Caco-2 (cell line): Measurements from ENCODE around the gene AUTS2. TPM values are rescaled to one million over a fixed set of nuclear protein-coding genes. Genes with fewer than 3 reads are reported as not detected.

ENCODE experiments used
- BruUV-seq: library from RNA; stranded (reverse); fragments of 400-500 nt; replicated peaks from 2 replicates; lab custom pipeline; 2021; lab: Mats Ljungman, UMichigan
- CTCF ChIA-PET: fragments of 300-600 bp; sonication (Branson Sonifier 250); formaldehyde crosslinking; loops from one replicate; lab custom pipeline; 2022; ENCODE audit warnings: antibody characterized with exemption; lab: Charles Lee
- POLR2A ChIA-PET: fragments of 300-600 bp; sonication (Branson Sonifier 250); formaldehyde crosslinking; loops from one replicate; lab custom pipeline; 2022; ENCODE audit warnings: antibody characterized with exemption; lab: Charles Lee
- DNase-seq, 2 experiments: peaks; one replicate each; pipeline versions ENCODE4 v3.0.0 to v3.0.0-alpha.2; 2020 to 2022
- H3K27me3 ChIP-seq: replicated peaks from 2 replicates; pipeline ENCODE4 v1.6.0; 2011; ENCODE audit warnings: low read length; ENCODE audit not compliant: control insufficient read depth, insufficient read depth
- H3K36me3 ChIP-seq: 2 replicates; pipeline ENCODE4 v1.5.1; 2011; ENCODE audit warnings: low read length; ENCODE audit not compliant: control insufficient read depth, insufficient read depth
- H3K4me1 ChIP-seq: fragments of 250-450 bp; sonication (Bioruptor Pico); 2 replicates; pipeline ENCODE4 v1.5.1; 2020; ENCODE audit warnings: mild to moderate bottlenecking
- H3K4me3 ChIP-seq: 2 replicates; pipeline ENCODE4 v1.5.1; 2011; ENCODE audit warnings: low read depth, mild to moderate bottlenecking, control low read depth, low read length
- H3K9me3 ChIP-seq: fragments of 250-450 bp; sonication (Bioruptor Pico); 2 replicates; pipeline ENCODE4 v1.5.1; 2020; ENCODE audit warnings: mild to moderate bottlenecking, moderate library complexity
- H3K27ac Mint-ChIP-seq: one replicate; pipeline ENCODE4 v1.8.0; 2022; ENCODE audit warnings: mixed read lengths; ENCODE audit not compliant: unreplicated experiment
- H3K27me3 Mint-ChIP-seq: one replicate; pipeline ENCODE4 v1.8.0; 2022; ENCODE audit warnings: mixed read lengths; ENCODE audit not compliant: insufficient read depth, unreplicated experiment
- H3K36me3 Mint-ChIP-seq: one replicate; pipeline ENCODE4 v1.8.0; 2022; ENCODE audit warnings: mild to moderate bottlenecking, mixed read lengths; ENCODE audit not compliant: insufficient read depth, unreplicated experiment
- H3K4me1 Mint-ChIP-seq: one replicate; pipeline ENCODE4 v1.8.0; 2022; ENCODE audit warnings: low read depth, mixed read lengths; ENCODE audit not compliant: unreplicated experiment
- H3K4me3 Mint-ChIP-seq: one replicate; pipeline ENCODE4 v1.8.0; 2022; ENCODE audit warnings: mild to moderate bottlenecking, moderate library complexity, mixed read lengths; ENCODE audit not compliant: unreplicated experiment
- H3K9me3 Mint-ChIP-seq: one replicate; pipeline ENCODE4 v1.8.0; 2022; ENCODE audit warnings: mixed read lengths; ENCODE audit not compliant: unreplicated experiment
- intact Hi-C: fragments of 100-400 bp; cut with micrococcal nuclease; formaldehyde crosslinking; loops from one replicate; pipeline ENCODE4 v1.10.0; 2022; ENCODE audit not compliant: unreplicated experiment
- total RNA-seq: library from RNA; stranded (reverse); gene quantifications from 2 replicates; pipeline ENCODE4 v1.2.3, GENCODE V29; 2022
- TF ChIP-seq, protein P1 (sequence below), 2 experiments: fragments of 200-600 bp in 1 of 2; IDR thresholded peaks; 1 replicate in 1 of 2; 2 replicates in 1 of 2; pipeline versions ENCODE4 v1.5.1 to v1.8.0; 2011 to 2022; ENCODE audit warnings: antibody characterized with exemption in 1 of 2, control low read depth in 1 of 2, inconsistent platforms in 1 of 2, low read depth in 1 of 2, low read length in 1 of 2, mild to moderate bottlenecking in 1 of 2, moderate library complexity in 1 of 2; ENCODE audit not compliant: insufficient read depth in 1 of 2, severe bottlenecking in 1 of 2, unreplicated experiment in 1 of 2

Gene AUTS2
- total RNA-seq, 1 experiment from 2014 or later: 37.1 TPM

DNA sequence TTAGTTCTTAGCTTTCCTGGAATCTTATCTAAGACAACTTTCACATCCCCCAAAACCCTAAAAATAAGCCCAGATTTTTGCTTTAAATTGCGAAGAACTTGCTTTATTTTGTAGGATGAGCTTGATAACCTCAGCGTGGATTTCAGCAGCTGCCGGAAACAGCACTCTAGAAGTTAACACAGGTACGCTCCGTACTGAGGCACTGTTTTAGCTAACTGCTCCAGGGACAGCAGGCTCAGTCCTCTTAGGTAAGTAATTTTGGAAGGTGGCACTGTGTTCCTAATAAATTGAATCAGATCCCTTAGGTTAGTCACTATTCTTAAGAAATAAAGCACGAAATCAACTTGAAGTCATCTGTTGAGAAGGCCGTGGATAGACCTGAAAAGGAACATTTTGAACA lies 2.2 kb upstream of the AUTS2 start:
- POLR2A ChIA-PET: no interaction called here
- H3K27ac Mint-ChIP-seq: no peak overlapping the region
- H3K9me3 ChIP-seq: no peaks in the 10 kb centered on the region
- H3K4me1 Mint-ChIP-seq: peaks cover 4% of the 10 kb centered on the region
- H3K36me3 Mint-ChIP-seq: no peaks in the 10 kb centered on the region
- no peaks in the 10 kb centered on the region for H3K36me3 ChIP-seq
- no peak for DNase-seq
- CTCF ChIA-PET: no interaction called here
- TF ChIP-seq, protein P1, sequence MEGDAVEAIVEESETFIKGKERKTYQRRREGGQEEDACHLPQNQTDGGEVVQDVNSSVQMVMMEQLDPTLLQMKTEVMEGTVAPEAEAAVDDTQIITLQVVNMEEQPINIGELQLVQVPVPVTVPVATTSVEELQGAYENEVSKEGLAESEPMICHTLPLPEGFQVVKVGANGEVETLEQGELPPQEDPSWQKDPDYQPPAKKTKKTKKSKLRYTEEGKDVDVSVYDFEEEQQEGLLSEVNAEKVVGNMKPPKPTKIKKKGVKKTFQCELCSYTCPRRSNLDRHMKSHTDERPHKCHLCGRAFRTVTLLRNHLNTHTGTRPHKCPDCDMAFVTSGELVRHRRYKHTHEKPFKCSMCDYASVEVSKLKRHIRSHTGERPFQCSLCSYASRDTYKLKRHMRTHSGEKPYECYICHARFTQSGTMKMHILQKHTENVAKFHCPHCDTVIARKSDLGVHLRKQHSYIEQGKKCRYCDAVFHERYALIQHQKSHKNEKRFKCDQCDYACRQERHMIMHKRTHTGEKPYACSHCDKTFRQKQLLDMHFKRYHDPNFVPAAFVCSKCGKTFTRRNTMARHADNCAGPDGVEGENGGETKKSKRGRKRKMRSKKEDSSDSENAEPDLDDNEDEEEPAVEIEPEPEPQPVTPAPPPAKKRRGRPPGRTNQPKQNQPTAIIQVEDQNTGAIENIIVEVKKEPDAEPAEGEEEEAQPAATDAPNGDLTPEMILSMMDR (IDR thresholded peaks at IDR 0.05; ENCODE audit: insufficient read depth in 1 of 2, low read depth in 1 of 2, low read length in 1 of 2, severe bottlenecking in 1 of 2, unreplicated experiment in 1 of 2): no peak
- H3K4me1 ChIP-seq: peaks cover 13% of the 10 kb centered on the region
- H3K27me3 ChIP-seq: no peaks in the 10 kb centered on the region
- no peak overlapping the region for H3K4me3 Mint-ChIP-seq
- BruUV-seq: no TSS peak
- intact Hi-C loops: loop anchor here (10.0 kb wide), 2 partner anchors 209 to 239 kb away; no protein-coding TSS in a partner anchor
- H3K4me3 ChIP-seq: no peak overlapping the region
- peaks cover 6% of the 10 kb centered on the region for H3K27me3 Mint-ChIP-seq
- H3K9me3 Mint-ChIP-seq: peaks cover under 1% of the 10 kb centered on the region

DNA sequence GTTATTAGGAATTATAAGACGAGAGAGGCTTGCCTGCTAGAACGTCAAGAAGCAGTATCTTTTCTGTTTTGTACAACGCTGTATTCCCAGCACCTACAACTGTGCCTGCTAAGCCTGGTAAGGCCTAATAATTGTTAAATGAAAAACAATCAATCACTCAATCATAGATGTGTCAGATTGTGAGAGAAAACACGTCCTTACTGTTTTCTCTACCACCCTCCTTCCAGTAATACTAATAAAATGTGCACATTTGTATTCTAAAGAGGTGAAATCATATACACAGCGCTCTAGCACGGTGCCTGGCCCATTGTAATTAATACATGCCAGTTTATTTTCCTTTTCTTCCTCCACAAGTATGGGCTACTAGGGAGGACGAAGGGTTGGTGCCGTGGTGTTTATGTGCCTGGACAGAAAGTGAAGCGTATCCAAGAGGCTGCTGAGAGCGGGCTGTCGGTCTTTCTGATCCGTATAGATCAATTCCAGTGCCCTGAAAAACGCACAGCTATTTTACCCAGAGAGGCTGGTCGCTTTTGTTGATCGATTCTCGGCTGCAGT lies 1.5 kb upstream of the AUTS2 start:
- intact Hi-C loops: loop anchor here (10.0 kb wide), 2 partner anchors 208 to 238 kb away; no protein-coding TSS in a partner anchor
- no peak overlapping the region for H3K4me3 ChIP-seq
- peaks cover 13% of the 10 kb centered on the region for H3K4me1 ChIP-seq
- no peaks in the 10 kb centered on the region for H3K27me3 ChIP-seq
- H3K4me1 Mint-ChIP-seq: peaks cover 4% of the 10 kb centered on the region
- H3K36me3 Mint-ChIP-seq: no peaks in the 10 kb centered on the region
- H3K27ac Mint-ChIP-seq: no peak overlapping the region
- POLR2A ChIA-PET: no interaction called here
- no peaks in the 10 kb centered on the region for H3K36me3 ChIP-seq
- H3K9me3 ChIP-seq: no peaks in the 10 kb centered on the region
- H3K4me3 Mint-ChIP-seq: peak overlapping the region; percentile 83
- no TSS peak for BruUV-seq
- TF ChIP-seq, protein P1 (IDR thresholded peaks at IDR 0.05; ENCODE audit: insufficient read depth in 1 of 2, low read depth in 1 of 2, low read length in 1 of 2, severe bottlenecking in 1 of 2, unreplicated experiment in 1 of 2): no peak
- CTCF ChIA-PET: no interaction called here
- H3K9me3 Mint-ChIP-seq: no peaks in the 10 kb centered on the region
- peaks cover 6% of the 10 kb centered on the region for H3K27me3 Mint-ChIP-seq
- no peak for DNase-seq

DNA sequence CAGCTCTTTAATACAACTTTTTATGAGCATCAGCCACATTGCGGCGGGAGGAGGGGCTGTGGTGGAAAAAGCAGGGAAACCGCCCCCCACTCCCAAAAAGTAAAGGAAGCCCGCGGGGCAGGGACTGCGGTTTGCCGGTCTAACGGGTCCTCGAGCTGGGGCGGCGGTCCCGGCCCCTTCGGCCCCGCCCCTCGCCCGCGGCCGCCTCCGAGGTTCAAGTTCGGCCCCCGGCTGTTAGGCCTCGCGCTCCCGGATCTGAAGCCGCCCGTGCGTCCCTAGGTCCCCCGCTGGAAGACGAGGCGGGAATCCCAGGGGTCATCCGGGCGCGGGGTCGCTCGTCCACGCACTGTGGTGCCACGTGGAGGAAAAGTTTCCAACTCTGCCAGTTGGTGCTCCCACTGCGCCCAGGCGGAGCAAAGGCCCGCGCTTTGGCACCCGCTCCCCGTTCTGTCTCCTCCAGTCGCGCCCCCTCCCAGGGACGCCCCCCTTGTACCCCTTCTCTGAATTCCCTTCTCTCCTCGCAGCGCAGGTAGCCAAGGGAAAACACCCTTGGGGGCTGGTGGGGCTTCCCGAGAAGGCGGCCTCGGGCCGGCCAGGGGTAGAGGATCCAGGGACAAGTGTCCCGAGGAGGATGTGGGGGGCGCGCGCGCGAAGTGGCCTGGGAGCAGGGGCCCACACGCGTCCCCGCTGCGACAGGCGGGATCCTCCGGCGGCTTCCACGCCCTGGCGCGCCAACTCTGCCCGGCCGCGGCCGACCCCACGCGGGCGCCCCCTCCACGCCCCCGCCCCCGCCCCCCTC lies 798 bp upstream of the AUTS2 start:
- CTCF ChIA-PET: no interaction called here
- no peaks in the 10 kb centered on the region for H3K9me3 Mint-ChIP-seq

More for the DNA sequence above, 798 bp upstream of the AUTS2 start:
- BruUV-seq: no TSS peak
- Mint-ChIP-seq H3K36me3 (no peaks in the 10 kb centered on the region), H3K27ac (no peak overlapping the region), H3K4me3 (peak overlapping the region; percentile 83), H3K27me3 (peaks cover 6% of the 10 kb centered on the region), H3K4me1 (peaks cover 4% of the 10 kb centered on the region)
- no peaks in the 10 kb centered on the region for H3K9me3 ChIP-seq
- intact Hi-C loops: loop anchor here (10.0 kb wide), 2 partner anchors 207 to 237 kb away; no protein-coding TSS in a partner anchor
- peaks cover 13% of the 10 kb centered on the region for H3K4me1 ChIP-seq
- POLR2A ChIA-PET: no interaction called here
- DNase-seq: peak in 1 of 2 experiments; percentile 25
- no peaks in the 10 kb centered on the region for H3K27me3 ChIP-seq
- no peaks in the 10 kb centered on the region for H3K36me3 ChIP-seq
- peak overlapping the region; percentile 57 for H3K4me3 ChIP-seq
- TF ChIP-seq, protein P1 (IDR thresholded peaks at IDR 0.05; ENCODE audit: insufficient read depth in 1 of 2, low read depth in 1 of 2, low read length in 1 of 2, severe bottlenecking in 1 of 2, unreplicated experiment in 1 of 2): no peak
